Activated gamma-delta T cell treated with Interleukin-2 at 50 U/mL for 16 hours (primary cell): Measurements from ENCODE around the gene PDHA2.
"Not testable (repeated sequence)": the region's sequence is repeated elsewhere in the genome, so short reads cannot be mapped to it uniquely, and the experiment has no call there.

Experiments
- DNase-seq: peaks from one replicate; pipeline ENCODE4 v3.0.0-alpha.2; 2020

Gene PDHA2

DNA sequence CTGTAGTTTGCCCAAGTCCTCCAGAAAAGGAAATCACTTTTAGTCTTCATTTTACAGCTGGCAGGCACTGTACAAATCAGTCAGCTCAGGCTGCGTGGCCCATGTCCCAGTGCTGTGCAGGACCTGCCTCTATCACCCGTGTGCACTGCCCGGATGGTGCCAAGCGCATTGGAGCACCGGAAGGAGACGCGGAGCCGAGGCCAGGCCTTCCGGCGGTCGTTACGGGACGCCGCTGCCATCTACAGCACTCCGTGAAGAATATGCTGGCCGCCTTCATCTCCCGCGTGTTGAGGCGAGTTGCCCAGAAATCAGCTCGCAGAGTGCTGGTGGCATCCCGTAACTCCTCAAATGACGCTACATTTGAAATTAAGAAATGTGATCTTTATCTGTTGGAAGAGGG, at the start of gene PDHA2:
TSS of gene PDHA2 (plus strand) at position 203 of the 400 bp plus-strand sequence. CDS start at position 261, 58 bp downstream.
- no peak for DNase-seq

DNA sequence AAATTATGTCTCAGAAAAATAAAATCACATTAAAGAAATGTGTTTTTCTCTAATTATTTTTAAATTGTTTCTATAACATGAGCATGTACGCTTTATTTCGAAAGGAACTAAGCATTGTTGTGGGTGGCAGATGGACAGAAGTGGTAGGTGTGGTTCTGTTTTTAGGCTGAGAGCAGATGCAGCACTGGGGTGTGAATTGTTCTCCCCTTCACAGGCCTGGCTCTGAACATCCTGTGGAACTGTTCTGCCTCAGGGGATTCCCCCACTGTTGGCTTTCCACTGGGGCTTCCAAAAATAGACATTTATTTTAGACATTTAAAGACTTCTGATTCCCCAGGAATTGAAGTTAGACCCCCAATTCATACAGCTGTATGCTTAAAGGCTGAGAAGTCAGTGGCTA, 41.9 kb upstream of the PDHA2 start:
- DNase-seq: no peak

DNA sequence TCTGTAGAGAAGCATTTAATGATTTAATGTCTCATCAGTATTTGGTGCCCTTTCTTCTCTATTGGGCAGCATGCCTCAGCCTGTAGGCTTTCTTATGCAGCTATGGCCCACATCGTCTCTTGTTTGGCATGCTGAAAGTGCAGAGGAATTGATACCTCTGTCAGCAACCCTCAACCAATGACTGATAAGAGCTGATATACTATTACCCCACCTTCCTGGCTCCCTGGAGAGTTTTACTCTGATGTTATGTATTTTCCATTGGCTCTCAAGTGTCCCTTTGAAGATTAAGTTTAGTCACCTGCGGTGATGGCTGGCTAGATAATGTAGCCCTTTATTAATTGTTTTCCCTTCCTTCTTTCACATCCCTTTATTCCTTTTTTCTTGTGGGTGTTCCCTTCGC, 41.2 kb upstream of the PDHA2 start:
- no peak for DNase-seq

DNA sequence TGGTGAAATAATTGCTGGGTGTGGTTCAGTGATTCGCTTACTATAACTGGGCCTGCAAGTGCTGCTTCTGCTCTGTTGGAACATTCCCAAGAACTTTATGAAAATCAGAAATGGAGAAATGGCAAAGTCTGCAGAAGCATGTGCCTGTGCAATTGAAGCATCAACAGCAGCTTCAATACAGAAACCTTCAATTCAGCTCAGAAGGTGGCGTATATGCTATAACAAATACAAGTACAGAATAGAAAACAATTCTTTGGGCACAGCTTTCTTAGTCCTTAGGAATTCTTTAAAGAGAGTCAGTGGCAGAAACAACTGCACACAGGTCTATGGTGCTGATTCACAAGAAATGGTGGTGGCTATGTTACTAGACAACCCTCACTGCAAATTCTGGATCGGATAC, 18.0 kb upstream of the PDHA2 start:
- no peak for DNase-seq

DNA sequence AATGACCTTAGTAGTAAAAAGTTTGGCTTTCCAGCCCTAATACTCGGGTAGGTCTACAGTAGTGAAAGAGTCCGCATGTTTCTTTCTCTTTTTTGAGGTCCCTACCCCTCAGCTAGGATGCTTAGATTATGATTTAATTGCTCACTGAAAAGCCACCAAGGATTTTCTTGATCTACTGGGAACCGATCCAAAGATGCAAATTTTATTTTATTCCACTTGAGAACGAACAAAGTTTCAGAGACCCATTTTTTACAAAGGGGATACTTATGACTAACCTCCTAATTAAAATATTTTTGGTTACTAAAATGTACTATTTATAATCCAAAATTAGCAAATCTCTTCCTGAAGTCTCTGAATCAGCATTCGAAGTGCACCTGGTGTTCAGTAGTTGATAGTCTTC, 14.3 kb upstream of the PDHA2 start:
- DNase-seq: no peak

DNA sequence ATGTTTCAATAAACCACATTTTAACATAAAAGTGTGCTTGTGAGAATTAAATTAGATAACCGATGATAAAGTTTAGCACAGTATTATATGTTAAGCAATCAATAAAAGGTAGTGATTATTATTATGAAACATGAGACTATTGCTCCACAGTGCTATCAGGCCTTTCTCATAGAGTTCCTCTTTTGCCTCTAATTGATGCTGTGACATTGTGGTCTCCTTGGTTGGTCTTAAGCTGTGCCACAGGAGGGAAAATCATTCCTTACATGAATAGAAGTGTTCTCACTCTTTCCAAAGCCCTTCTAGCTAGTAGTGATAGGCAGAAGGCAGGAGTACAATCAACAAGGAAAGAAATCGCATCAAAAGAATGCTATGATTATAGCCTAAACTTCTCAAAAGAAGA, 9.2 kb upstream of the PDHA2 start:
- DNase-seq: no peak

DNA sequence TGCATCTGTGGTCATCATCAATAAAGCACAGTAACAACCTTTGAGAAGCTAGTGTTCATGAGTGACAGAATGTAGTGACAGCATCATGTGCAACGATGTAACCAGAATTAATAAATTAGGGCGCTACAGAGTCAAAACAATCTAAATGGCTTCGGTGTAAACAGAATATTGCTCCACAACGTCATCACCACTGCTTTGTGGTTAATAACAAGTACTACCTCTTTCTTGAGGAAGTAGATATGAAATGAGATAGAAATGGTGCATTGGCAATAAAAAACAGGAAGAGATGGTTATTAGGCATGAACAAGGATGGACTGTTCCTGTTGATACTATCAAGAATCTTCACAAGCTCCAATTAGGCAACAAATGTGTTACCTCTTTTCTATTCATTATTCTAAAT, 8.7 kb upstream of the PDHA2 start:
- DNase-seq: no peak

DNA sequence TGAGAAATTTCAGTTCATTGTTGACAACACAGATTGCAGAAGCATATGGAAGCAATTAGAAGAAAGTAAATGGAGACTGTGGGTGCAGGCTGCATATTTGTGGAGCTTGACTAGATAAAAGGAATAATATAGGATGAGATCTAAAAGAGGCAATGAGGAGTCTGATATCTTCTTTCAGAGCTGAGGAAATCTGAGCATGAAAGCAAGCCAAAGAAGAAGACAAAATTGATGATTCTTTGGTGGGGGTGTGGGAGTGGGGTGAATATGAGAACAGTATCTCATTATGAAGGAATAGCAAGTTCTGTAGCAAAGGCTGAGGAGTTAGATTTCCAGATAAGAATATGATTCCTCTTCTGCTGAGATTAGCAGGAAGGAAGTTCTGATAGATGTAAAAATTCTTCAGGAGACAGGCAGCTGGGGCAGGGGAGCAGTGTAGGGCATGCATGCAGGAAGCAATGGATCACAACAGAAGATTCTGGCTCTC, 6.1 kb upstream of the PDHA2 start:
- no peak for DNase-seq

DNA sequence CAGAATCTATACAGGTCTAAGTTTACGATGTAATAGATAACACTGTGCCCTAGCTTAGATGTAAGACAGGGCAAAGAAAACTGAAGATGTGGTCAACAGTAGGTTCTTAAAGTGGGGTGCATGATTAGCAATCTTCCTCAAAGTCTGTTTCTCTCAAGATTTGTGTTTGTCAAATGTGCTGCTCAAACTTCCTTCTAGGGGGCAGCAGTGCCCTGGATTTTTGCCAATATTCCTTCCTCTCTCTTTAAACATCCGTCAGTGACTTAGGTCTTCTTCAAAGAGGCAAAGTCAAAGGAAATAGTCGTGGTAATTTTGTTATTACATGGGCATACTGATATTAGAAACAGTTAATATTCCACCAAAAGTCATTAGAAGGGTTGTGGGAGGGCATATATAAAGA, 4.2 kb upstream of the PDHA2 start:
- no peak for DNase-seq

DNA sequence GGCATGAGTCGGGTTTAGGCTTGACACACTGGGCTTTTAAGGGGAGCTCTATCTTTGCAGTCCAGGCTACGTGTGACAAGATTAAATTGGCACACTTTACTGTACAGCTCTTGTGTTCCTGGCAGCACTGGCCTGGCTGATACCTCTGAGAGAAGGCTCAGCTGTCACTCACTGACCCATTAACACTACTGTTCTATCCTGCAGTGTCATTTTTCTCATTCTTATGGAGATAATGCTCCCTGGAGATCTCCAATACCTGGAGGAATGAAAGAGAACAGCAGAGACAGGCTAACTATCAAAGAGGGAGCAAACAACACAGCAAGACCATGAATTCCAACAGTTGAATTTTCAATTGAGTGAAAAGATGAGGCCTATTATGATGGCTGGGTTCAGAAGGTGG, 1.7 kb upstream of the PDHA2 start:
- no peak for DNase-seq

DNA sequence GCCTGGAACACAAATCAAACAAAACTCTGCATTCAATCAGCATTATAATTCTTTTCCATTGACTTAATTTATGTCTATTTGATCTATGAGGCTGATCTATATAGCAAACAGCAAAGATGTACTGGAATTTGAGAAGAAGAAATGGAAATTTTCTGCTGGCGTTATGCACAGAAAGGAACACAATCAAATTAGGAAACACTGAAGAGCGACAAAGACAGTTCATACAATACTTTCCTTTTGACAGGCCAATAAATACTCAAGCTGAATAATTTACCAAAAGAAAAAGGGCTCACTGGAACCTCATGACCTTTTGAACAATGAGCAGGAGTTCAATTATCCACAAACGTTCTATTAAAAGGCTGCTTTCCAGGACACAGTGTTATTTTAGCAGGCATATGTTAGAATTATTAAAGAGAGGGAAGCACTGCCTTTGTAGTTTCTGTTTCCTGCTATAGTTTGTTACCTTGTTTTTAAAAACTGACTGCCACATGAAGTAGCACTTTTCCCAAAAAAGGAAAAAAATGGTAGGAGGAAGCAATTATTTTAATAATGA, 8.1 kb downstream of the PDHA2 start:
- no peak for DNase-seq

DNA sequence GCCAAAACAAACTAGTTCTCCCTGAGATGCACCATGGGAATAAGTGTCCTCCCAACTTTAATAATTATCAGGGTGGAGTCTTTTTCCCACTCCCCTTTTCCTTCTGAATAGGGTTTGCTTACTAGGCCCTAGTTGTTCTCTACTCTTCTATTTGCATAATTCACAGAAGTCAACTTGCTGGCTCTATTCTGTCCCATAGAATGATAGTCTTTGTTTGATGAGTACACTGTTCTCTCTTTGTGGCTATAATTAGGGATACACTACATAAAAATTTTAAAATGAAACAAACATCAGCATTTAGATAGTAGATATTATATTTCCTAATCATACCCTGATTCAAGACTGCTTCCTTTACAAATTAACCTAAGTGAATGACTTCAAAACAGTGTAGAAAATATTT, 10.3 kb downstream of the PDHA2 start:
- DNase-seq: no peak

DNA sequence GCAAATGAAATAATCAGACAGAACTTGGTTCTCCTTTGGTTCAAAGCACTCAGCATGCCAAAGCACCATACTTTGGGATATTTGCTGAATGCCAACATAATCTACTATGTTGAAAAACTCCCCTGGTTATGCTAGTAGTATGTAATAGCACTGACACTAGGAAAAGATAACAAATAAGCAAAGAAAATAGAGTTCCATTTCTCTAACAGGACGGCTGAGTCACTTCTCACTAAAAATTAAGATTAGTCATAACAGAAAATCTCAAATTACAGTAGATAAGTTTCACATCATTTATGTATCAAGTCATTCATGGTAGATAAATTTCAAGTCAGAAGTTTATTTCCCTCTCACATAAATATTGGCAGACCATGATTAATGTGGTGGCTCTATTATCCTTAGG, 17.9 kb downstream of the PDHA2 start:
- no peak for DNase-seq

DNA sequence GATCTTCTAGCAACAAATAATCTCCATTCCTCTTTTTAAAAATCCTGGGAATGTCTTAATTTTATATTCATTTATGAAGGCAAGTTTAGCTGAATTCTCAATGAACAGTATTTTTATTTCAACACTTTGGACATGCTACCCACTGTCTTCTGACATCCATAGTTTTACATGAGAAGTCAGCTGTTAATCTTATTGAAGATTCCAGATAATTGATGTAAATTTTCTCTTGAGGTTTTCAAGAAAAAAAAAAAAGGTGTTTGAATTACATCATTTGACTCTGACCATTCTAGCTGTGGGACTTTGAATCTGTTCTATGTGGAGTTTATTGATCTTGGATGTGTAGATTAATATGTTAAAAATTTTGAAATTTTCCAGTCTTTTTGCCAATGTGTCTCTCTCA, 28.0 kb downstream of the PDHA2 start:
- no peak for DNase-seq

DNA sequence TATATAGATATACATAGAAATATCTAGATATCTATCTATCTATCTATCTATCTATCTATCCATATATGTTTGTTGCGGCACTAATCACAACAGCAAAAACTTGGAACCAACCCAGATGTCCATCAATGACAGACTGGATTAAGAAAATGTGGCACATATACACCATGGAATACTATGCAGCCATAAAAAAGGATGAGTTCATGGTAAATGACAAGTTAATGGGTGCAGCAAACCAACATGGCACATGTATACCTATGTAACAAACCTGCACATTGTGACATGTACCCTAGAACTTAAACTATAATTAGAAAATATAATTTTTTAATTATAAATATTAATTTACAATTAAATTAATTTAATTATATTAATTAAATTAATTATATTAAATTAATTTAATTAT, 29.5 kb downstream of the PDHA2 start:
- not testable (repeated sequence) for DNase-seq

DNA sequence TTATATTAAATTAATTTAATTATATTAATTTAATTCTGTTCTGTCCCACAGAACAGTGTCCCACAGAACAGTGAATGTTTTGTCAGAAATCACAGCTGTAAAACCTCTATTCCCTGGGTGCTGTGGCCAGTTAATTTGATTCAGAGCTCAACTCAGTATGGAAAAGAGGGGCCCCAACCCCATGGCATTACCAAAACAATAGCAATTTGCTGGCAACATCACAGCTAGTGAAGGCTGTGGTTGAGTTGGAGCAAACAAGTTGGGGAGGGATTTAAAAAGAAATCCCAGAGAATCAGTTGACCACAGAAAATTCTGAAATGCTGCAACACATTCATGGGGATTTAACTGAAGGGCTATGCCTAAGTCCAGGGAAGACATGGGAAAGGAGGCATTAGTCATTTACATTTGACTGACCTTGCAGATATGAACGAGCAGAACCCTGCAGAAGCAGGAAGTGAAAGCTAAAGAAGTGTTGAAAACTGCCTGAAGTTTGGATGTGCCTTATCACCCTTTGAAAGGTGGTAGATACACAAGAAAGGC, 30.1 kb downstream of the PDHA2 start:
- no peak for DNase-seq

DNA sequence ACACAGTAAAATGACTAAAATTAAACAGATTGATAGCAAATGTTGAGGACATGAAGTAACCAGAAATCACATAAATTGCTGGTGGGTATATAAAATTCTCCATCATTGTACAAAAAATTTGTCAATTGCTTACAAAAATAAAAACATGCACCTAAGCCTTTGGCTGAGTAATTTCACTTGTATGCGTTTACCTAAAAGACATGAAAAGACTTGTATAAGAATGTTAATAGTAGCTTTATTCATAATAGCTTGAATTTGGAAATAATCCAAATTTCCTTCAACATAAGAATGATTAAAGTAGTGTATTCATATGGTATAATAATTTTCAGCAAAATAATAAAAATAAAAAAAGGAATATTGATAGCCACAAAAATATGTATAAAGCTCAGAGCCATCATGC, 37.7 kb downstream of the PDHA2 start:
- DNase-seq: no peak

DNA sequence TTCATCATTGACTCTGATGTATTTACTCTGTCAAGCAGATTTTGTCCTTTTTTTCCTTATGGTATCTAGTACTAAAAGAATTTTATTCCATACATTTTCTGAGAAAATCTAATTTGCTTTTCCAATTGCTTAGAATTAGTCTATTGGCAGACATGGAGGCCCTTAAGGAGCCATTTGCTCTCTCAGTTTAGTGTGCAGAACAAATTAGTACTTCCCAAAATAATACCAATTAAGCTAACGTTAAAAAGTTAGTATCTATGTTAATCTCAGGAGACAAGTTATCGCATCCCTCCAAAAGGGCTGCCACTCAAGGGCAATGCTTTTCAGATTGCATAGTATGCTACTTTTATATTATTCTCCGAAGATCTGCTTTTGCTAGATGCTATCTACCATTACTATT, 47.7 kb downstream of the PDHA2 start:
- DNase-seq: no peak

DNA sequence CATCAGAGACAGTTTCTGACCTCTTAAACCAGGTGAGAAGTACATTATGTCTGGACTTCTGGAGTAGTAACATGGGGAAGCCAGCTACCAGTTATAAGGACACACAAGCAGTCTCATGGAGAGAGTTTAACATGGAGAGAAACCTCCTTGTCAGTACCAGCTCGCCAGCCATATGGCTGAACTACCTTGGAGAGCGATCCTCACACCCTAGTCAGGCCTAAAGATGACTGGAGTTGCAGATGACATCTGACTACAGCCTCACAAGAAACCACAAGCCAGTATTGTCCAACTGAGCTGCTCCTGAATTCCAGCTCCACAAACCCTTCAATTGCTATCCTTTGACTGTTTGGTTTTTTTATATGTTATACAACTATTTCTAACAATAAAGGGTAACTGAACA, 49.8 kb downstream of the PDHA2 start:
- DNase-seq: no peak
